ENCODE data around the gene HMX2.

DNA sequence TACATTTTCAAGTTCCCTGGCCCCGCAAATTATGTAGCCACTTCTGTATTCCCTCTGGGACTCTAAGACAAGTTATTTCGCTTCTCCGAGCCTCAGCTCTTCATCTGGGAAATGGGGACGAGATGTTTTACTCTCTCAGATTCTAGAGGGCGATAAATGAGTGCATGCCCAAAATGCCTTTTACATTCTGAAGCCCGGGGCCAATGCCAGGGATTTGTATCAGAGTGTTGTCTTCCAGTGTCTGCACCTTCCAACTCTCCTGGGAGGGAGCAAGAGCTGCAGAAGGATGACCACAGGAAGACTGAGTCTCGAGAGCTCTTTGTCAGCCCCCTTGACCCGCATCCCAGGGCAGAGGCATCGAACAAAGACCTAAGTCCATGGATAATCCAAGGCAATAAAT is 46.1 kb downstream of the HMX2 start:
- TF ChIP-seq MAX (IDR thresholded peaks at IDR 0.05) = no peak
- TF ChIP-seq CTCF (IDR thresholded peaks at IDR 0.05 in 2 of 3, conservative IDR thresholded peaks at IDR 0.05 in 1 of 3; ENCODE audit: borderline replicate concordance in 1 of 3, insufficient read depth in 1 of 3, low read depth in 2 of 3, low read length in 2 of 3) = no peak
